ENCODE results near the gene PHLDB2. TPM values are rescaled to one million over a fixed set of nuclear protein-coding genes. Genes with fewer than 3 reads are reported as not detected.
A peak's percentile ranks its signal among the peaks of the same experiment; 100 is the strongest.

The PHLDB2 gene
- total RNA-seq, 1 donor from 2014 or later: 59.1 TPM

- Mint-ChIP-seq H3K36me3 (ENCODE audit: insufficient read depth) (peaks cover 7% of the 10 kb centered on the region), H3K27ac (no peak overlapping the region), H3K27me3 (peaks cover 5% of the 10 kb centered on the region), H3K9me3 (ENCODE audit: low read depth) (no peaks in the 10 kb centered on the region), H3K4me1 (ENCODE audit: low read depth) (peaks cover 2% of the 10 kb centered on the region), H3K4me3 (ENCODE audit: low read depth) (no peak overlapping the region)
- no peak for DNase-seq (ENCODE audit: low spot score, unreplicated experiment)
- no peak for TF ChIP-seq CTCF (IDR thresholded peaks at IDR 0.05; ENCODE audit: unreplicated experiment)
These were observed 134.0 kb downstream of the PHLDB2 start for GRCh38 chr3:111993038-111993437.

- H3K27me3 Mint-ChIP-seq: peaks cover 43% of the 10 kb centered on the region
- DNase-seq (ENCODE audit: low spot score, unreplicated experiment): no peak
- peak within 1 kb of the TSS; percentile 78 for H3K4me3 Mint-ChIP-seq (ENCODE audit: low read depth)
- H3K9me3 Mint-ChIP-seq (ENCODE audit: low read depth): no peaks in the 10 kb centered on the region
- H3K4me1 Mint-ChIP-seq (ENCODE audit: low read depth): peaks cover 22% of the 10 kb centered on the region
- H3K36me3 Mint-ChIP-seq (ENCODE audit: insufficient read depth): no peaks in the 10 kb centered on the region
- TF ChIP-seq CTCF (IDR thresholded peaks at IDR 0.05; ENCODE audit: unreplicated experiment): no peak
- no peak within 1 kb of the TSS for H3K27ac Mint-ChIP-seq
These were observed 139.8 kb downstream of the PHLDB2 start, which contains the start of gene TAGLN3 for GRCh38 chr3:111998636-111999483. TAGLN3 (plus strand) TSS chr3:111998922; CDS start chr3:111999423, 501 bp downstream.

GRCh38 chr3:111999484-112000324, 140.6 kb downstream of the PHLDB2 start:
- H3K4me1 Mint-ChIP-seq (ENCODE audit: low read depth): peaks cover 26% of the 10 kb centered on the region
- H3K36me3 Mint-ChIP-seq (ENCODE audit: insufficient read depth): no peaks in the 10 kb centered on the region
- no peak for TF ChIP-seq CTCF (IDR thresholded peaks at IDR 0.05; ENCODE audit: unreplicated experiment)
- peaks cover 43% of the 10 kb centered on the region for H3K27me3 Mint-ChIP-seq
- no peaks in the 10 kb centered on the region for H3K9me3 Mint-ChIP-seq (ENCODE audit: low read depth)
- no peak for DNase-seq (ENCODE audit: low spot score, unreplicated experiment)
- H3K4me3 Mint-ChIP-seq (ENCODE audit: low read depth): peak overlapping the region; percentile 78
- H3K27ac Mint-ChIP-seq: no peak overlapping the region

- no peak for TF ChIP-seq CTCF (IDR thresholded peaks at IDR 0.05; ENCODE audit: unreplicated experiment)
- Mint-ChIP-seq H3K27me3 (peaks cover 43% of the 10 kb centered on the region), H3K4me3 (ENCODE audit: low read depth) (no peak overlapping the region), H3K36me3 (ENCODE audit: insufficient read depth) (no peaks in the 10 kb centered on the region), H3K4me1 (ENCODE audit: low read depth) (peaks cover 33% of the 10 kb centered on the region), H3K27ac (no peak overlapping the region), H3K9me3 (ENCODE audit: low read depth) (no peaks in the 10 kb centered on the region)
- no peak for DNase-seq (ENCODE audit: low spot score, unreplicated experiment)
These were observed 141.3 kb downstream of the PHLDB2 start for GRCh38 chr3:112000367-112000771.

GRCh38 chr3:112000966-112001365, 141.9 kb downstream of the PHLDB2 start:
- Mint-ChIP-seq H3K4me1 (ENCODE audit: low read depth) (peaks cover 33% of the 10 kb centered on the region), H3K27ac (peak overlapping the region; percentile 25)
- no peak for TF ChIP-seq CTCF (IDR thresholded peaks at IDR 0.05; ENCODE audit: unreplicated experiment)

More at GRCh38 chr3:112000966-112001365, 141.9 kb downstream of the PHLDB2 start:
- no peaks in the 10 kb centered on the region for H3K36me3 Mint-ChIP-seq (ENCODE audit: insufficient read depth)
- H3K9me3 Mint-ChIP-seq (ENCODE audit: low read depth): no peaks in the 10 kb centered on the region
- peak overlapping the region; percentile 50 for H3K4me3 Mint-ChIP-seq (ENCODE audit: low read depth)
- H3K27me3 Mint-ChIP-seq: peaks cover 43% of the 10 kb centered on the region
- no peak for DNase-seq (ENCODE audit: low spot score, unreplicated experiment)

Measured in progenitor cell of endocrine pancreas (in vitro differentiated cells).